Activated CD4-positive, alpha-beta T cell treated with anti-CD3 and anti-CD28 coated beads, Interleukin-2, amount 50 U/mL, for 24 hours (primary cell): ENCODE data around the gene CELSR3.

Source experiments
- DNase-seq, 2 donors: peaks; one replicate each; pipeline ENCODE4 v3.0.0-alpha.2; 2020; ENCODE audit warnings: low read depth in 1 of 2, low spot score in 1 of 2

CELSR3 gene

GRCh38 chr3:48662753-48663488 is at the start of gene CELSR3:
Gene CELSR3 (minus strand): TSS chr3:48662886. CDS start chr3:48662634, 252 bp downstream.
- DNase-seq, result peak; percentile 16 to 25

- no peak for DNase-seq
These were observed 49.0 kb upstream of the CELSR3 start for GRCh38 chr3:48711727-48712126.

- DNase-seq, result no peak
These were observed 46.4 kb upstream of the CELSR3 start for GRCh38 chr3:48709051-48709461.

- no peak for DNase-seq
These were observed 45.8 kb upstream of the CELSR3 start for GRCh38 chr3:48708481-48708889.

GRCh38 chr3:48707157-48707556 is 44.5 kb upstream of the CELSR3 start:
- DNase-seq, result no peak

- no peak for DNase-seq
These were observed 39.7 kb upstream of the CELSR3 start for GRCh38 chr3:48702320-48702920.

GRCh38 chr3:48700731-48701405 is 38.2 kb upstream of the CELSR3 start:
- no peak for DNase-seq

GRCh38 chr3:48698891-48699290 is 36.2 kb upstream of the CELSR3 start:
- no peak for DNase-seq

GRCh38 chr3:48697952-48698351 is 35.3 kb upstream of the CELSR3 start:
- no peak for DNase-seq

GRCh38 chr3:48696601-48697000 is 33.9 kb upstream of the CELSR3 start:
- no peak for DNase-seq

GRCh38 chr3:48696156-48696555 is 33.5 kb upstream of the CELSR3 start:
- no peak for DNase-seq

GRCh38 chr3:48695393-48695753 is 32.7 kb upstream of the CELSR3 start:
- DNase-seq, result no peak

- no peak for DNase-seq
These were observed 32.1 kb upstream of the CELSR3 start for GRCh38 chr3:48694610-48695392.

- DNase-seq, result no peak
These were observed 31.1 kb upstream of the CELSR3 start for GRCh38 chr3:48693826-48694225.

GRCh38 chr3:48692551-48692950 is 29.9 kb upstream of the CELSR3 start:
- DNase-seq, result no peak

- no peak for DNase-seq
These were observed 28.3 kb upstream of the CELSR3 start for GRCh38 chr3:48690846-48691458.

GRCh38 chr3:48689384-48689783 is 26.7 kb upstream of the CELSR3 start:
- no peak for DNase-seq

- no peak for DNase-seq
These were observed 26.0 kb upstream of the CELSR3 start for GRCh38 chr3:48688737-48689075.

GRCh38 chr3:48688032-48688736 is 25.5 kb upstream of the CELSR3 start:
- no peak for DNase-seq

GRCh38 chr3:48687220-48687678 is 24.6 kb upstream of the CELSR3 start:
- no peak for DNase-seq
